Measurements from ENCODE around the gene MYG1. TPM values are rescaled to one million over a fixed set of nuclear protein-coding genes. Genes with fewer than 3 reads are reported as not detected.

MYG1 gene
- total RNA-seq, 4 donors from 2014 or later: 41.6 to 63.0 (median 46.2) TPM

DNA sequence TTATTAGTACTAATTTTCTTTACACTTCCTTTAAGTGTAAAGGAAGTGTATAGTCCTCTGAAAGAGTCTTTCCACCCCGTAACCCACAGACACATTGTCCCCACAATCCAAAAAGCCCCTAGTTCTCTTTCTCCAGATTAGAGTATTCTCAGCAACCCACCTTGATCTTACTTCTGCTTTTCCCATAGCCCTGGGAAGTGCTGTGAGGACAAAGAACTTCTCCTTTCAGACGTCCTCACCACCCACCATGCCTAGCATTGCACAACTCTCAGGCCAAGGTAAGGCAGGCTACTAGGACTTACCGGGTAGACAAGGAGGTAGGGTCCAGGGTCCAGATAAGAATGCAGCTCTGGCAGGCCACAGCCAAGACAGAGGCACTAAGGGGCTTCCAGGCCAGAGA lies 14.5 kb downstream of the MYG1 start:
- no peak overlapping the region for H3K4me3 ChIP-seq
- no peak for TF ChIP-seq POLR2AphosphoS5 (IDR thresholded peaks at IDR 0.05)
- no peak for DNase-seq (ENCODE audit: extremely low spot score)
- no peaks in the 10 kb centered on the region for H3K9me3 ChIP-seq
- intact Hi-C loops (cut with DNase I): no loop called here
- H3K27me3 ChIP-seq: no peaks in the 10 kb centered on the region
- peaks cover 35 to 96% (median 77%) of the 10 kb centered on the region in 4 donors for H3K36me3 ChIP-seq
- peaks cover 0 to 4% (median 2%) of the 10 kb centered on the region in 4 donors for H3K4me1 ChIP-seq
- WGBS: 93% methylated on average over 2 of the region's 3 CpGs
- no peak overlapping the region for H3K27ac ChIP-seq (replicated peaks in 1 of 4)

DNA sequence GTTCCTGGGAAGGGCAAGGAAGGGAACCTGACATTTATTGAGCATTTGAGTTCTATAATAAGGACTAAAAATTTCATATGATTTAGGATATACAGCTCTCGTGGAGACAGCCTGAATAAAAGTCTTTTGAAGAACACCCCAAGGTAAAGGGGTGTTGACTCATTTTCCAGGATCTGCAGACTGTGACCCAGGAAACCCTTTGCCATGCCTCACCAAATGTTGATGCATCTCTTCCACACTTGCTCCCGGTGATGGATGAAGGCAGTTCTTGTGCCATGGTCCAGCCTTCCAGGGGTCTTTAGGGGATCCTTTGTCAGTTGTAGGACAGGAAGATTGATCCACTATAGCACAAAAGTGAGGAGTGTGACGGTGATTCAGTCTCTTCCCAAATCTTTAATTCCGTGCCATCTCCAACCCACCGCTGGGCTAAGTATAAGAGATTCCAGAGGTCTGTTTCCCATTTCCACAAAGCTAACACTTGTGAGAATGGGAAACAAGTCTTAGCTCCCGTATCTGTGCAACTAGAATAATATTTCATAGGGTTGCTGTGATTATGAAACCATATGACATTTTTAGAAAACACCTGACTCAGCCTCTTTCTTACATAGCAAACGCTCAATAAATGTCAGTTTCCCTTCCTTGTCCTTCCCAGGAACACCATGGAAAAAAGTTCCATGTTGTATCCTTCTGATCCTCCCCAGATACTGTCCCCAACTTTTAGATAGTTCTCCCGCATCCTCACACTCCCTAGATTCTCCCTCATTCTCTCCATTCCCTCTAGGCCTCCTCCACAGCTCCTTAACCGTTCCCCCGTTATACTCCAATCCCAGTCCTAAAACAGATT lies 21.1 kb downstream of the MYG1 start:
- Histone ChIP-seq H3K4me1 (peaks cover 23 to 49% (median 41%) of the 10 kb centered on the region in 4 donors), H3K4me3 (peak overlapping the region; percentile 66 to 80 (median 72)), H3K27me3 (no peaks in the 10 kb centered on the region), H3K9me3 (no peaks in the 10 kb centered on the region), H3K36me3 (peaks cover 14 to 39% (median 28%) of the 10 kb centered on the region in 4 donors), H3K27ac (replicated peaks in 1 of 4) (peak overlapping the region; percentile 81 to 93 (median 90))
- DNase-seq (ENCODE audit: extremely low spot score): no peak
- intact Hi-C loops (cut with DNase I): no loop called here
- 34% methylated on average over 10 of the region's 10 CpGs for WGBS
- TF ChIP-seq POLR2AphosphoS5 (IDR thresholded peaks at IDR 0.05): no peak
- TF ChIP-seq, protein P1, sequence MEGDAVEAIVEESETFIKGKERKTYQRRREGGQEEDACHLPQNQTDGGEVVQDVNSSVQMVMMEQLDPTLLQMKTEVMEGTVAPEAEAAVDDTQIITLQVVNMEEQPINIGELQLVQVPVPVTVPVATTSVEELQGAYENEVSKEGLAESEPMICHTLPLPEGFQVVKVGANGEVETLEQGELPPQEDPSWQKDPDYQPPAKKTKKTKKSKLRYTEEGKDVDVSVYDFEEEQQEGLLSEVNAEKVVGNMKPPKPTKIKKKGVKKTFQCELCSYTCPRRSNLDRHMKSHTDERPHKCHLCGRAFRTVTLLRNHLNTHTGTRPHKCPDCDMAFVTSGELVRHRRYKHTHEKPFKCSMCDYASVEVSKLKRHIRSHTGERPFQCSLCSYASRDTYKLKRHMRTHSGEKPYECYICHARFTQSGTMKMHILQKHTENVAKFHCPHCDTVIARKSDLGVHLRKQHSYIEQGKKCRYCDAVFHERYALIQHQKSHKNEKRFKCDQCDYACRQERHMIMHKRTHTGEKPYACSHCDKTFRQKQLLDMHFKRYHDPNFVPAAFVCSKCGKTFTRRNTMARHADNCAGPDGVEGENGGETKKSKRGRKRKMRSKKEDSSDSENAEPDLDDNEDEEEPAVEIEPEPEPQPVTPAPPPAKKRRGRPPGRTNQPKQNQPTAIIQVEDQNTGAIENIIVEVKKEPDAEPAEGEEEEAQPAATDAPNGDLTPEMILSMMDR (IDR thresholded peaks at IDR 0.05): no peak
- TF ChIP-seq EP300 (IDR thresholded peaks at IDR 0.05): no peak
- TF ChIP-seq POLR2A (IDR thresholded peaks at IDR 0.05; ENCODE audit: low read depth): no peak

DNA sequence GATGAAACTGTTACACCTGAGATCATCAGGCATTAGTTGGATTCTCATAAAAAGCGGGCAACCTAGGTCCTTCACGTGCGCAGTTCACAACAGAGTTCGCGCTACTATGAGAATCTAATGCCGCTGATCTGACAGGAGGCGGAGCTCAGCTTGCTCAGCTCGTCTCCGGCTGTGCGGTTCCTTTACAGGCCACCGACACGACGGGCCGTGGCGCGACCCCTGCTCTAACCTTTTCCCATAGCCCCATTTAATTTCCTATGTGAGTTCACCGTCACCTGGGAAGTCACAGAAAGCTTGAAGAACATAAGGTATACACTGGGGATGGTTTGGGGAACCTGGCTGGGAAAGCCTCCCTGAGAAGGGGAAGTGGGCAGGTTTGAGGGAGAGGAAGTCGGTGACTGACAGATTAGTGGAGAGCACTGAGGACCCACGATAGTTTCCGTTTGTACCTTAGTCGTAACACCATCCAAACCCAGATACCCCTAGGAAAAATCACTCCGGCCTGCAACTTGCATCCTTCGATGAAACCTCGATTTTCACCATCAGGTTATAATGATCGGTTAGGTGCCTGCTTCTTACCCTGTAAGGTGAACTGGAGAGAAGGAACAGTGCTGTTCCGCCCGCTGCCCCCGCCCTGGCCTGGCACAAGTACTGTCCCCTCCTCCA lies 24.8 kb downstream of the MYG1 start:
- Histone ChIP-seq H3K27me3 (peaks cover 0 to 10% (median 0%) of the 10 kb centered on the region in 4 donors), H3K4me1 (peaks cover 29 to 50% (median 46%) of the 10 kb centered on the region in 4 donors), H3K9me3 (no peaks in the 10 kb centered on the region), H3K27ac (replicated peaks in 1 of 4) (peak overlapping the region; percentile 90 to 98 (median 94)), H3K36me3 (peaks cover 0 to 5% (median 2%) of the 10 kb centered on the region in 4 donors), H3K4me3 (peak overlapping the region; percentile 74 to 87 (median 74))
- intact Hi-C loops (cut with DNase I): no loop called here
- DNase-seq (ENCODE audit: extremely low spot score): no peak
- WGBS: 15% methylated on average over 21 of the region's 28 CpGs
- TF ChIP-seq POLR2A (IDR thresholded peaks at IDR 0.05; ENCODE audit: low read depth): no peak
- TF ChIP-seq EP300 (IDR thresholded peaks at IDR 0.05): no peak
- TF ChIP-seq, protein P1 (IDR thresholded peaks at IDR 0.05): no peak
- no peak for TF ChIP-seq POLR2AphosphoS5 (IDR thresholded peaks at IDR 0.05)

DNA sequence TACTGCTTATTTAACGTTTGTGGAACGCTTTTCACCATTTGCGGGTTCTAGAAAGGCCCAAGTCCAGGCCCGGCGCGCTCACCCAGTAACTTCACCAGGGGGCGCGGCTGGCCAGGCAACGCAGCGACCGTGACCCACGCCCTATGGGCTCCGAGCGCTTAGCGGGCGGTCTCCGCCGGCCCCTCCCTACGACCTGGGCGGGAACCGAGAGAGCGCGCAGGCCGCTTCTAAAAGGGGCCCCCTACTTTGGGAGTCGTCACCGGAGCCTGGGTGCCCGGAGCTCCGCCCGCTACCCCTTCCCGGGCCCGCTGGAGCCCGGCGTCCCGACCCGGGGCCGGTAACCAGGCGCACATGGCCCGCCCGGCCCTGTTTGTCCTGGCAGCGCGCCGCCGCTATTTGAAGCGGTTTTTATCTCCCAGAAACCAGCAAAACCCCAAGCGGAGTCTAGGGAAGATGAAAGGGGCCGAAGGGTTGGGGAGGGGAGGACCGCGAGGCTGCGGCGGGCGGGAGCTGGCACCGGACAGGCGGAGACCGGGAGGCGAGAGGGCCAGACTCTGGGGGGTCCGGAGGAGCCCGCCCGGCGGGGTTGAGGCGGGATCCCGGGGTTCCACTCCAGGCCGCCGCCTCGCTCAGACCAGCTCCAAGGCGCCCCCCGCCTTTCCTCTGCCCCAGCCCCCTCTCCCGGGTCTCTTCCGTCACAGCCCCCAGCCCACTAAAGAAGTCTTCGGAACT lies 25.4 kb downstream of the MYG1 start:
- peaks cover 0 to 10% (median 0%) of the 10 kb centered on the region in 4 donors for H3K27me3 ChIP-seq
- H3K9me3 ChIP-seq: no peaks in the 10 kb centered on the region
- TF ChIP-seq EP300 (IDR thresholded peaks at IDR 0.05) (no peak), POLR2A (IDR thresholded peaks at IDR 0.05; ENCODE audit: low read depth) (peak; percentile 77), POLR2AphosphoS5 (IDR thresholded peaks at IDR 0.05) (peak; percentile 88 to 93)
- TF ChIP-seq, protein P1 (IDR thresholded peaks at IDR 0.05): peak; percentile 80 to 92 (median 88)
- peak overlapping the region; percentile 90 to 98 (median 94) for H3K27ac ChIP-seq (replicated peaks in 1 of 4)
- H3K4me3 ChIP-seq: peak overlapping the region; percentile 74 to 87 (median 74)
- no peaks in the 10 kb centered on the region for H3K36me3 ChIP-seq
- H3K4me1 ChIP-seq: peaks cover 29 to 43% (median 42%) of the 10 kb centered on the region in 4 donors
- intact Hi-C loops (cut with DNase I): no loop called here
- DNase-seq (ENCODE audit: extremely low spot score): peak; percentile 99
- WGBS: 2% methylated on average over 37 of the region's 69 CpGs
